HepG2 (cell line): ENCODE data around the gene PDGFB. TPM values are rescaled to one million over a fixed set of nuclear protein-coding genes. Genes with fewer than 3 reads are reported as not detected.

Source experiments
- CCAR2 ChIP-seq: fragments of 200-400 bp; formaldehyde crosslinking; optimal IDR thresholded peaks from 2 replicates; pipeline ENCODE3; 2018; ENCODE audit warnings: low read depth, mild to moderate bottlenecking, low read length, moderate library complexity
- HDAC2 ChIP-seq: sonication (generic); formaldehyde crosslinking; IDR thresholded peaks from 2 replicates; pipeline ENCODE4 v1.4.0; 2020; ENCODE audit warnings: missing genetic modification reagents
- HNF1A ChIP-seq, 2 experiments: sonication (generic) in 1 of 2; formaldehyde crosslinking in 1 of 2; IDR thresholded peaks; 2 replicates each; pipeline versions ENCODE4 v1.4.0 to v1.6.1; 2016 to 2020; ENCODE audit warnings: borderline replicate concordance in 1 of 2, low read depth in 1 of 2, mild to moderate bottlenecking in 1 of 2, missing genetic modification reagents in 1 of 2
- IKZF4 ChIP-seq: sonication (generic); formaldehyde crosslinking; IDR thresholded peaks from 2 replicates; pipeline ENCODE4 v1.5.1; 2020; ENCODE audit warnings: borderline replicate concordance, mild to moderate bottlenecking, low read depth, missing genetic modification reagents; ENCODE audit errors: not compliant biosample characterization
- IRF9 ChIP-seq: sonication (generic); formaldehyde crosslinking; IDR thresholded peaks from 2 replicates; pipeline ENCODE4 v1.8.0; 2022; ENCODE audit warnings: missing genetic modification reagents, mild to moderate bottlenecking, borderline replicate concordance
- MIXL1 ChIP-seq: IDR thresholded peaks from 2 replicates; pipeline ENCODE4 v1.6.1; 2016
- MLLT10 ChIP-seq: sonication (generic); formaldehyde crosslinking; IDR thresholded peaks from 2 replicates; pipeline ENCODE4 v1.4.0; 2020; ENCODE audit warnings: missing genetic modification reagents
- MXI1 ChIP-seq: IDR thresholded peaks from 3 replicates; pipeline ENCODE4 v1.6.1; 2012; ENCODE audit warnings: low read depth, low read length, inconsistent platforms, borderline replicate concordance
- NAIF1 ChIP-seq: sonication (generic); formaldehyde crosslinking; IDR thresholded peaks from 2 replicates; pipeline ENCODE4 v1.5.0; 2020; ENCODE audit warnings: mild to moderate bottlenecking, missing genetic modification reagents, borderline replicate concordance
- PHF21A ChIP-seq: sonication (generic); formaldehyde crosslinking; IDR thresholded peaks from 2 replicates; pipeline ENCODE4 v1.5.0; 2020; ENCODE audit warnings: mild to moderate bottlenecking, missing genetic modification reagents
- PITX1 ChIP-seq: sonication (generic); formaldehyde crosslinking; IDR thresholded peaks from 2 replicates; pipeline ENCODE4 v1.5.1; 2020; ENCODE audit warnings: mild to moderate bottlenecking, missing genetic modification reagents
- PRMT3 ChIP-seq: sonication (generic); formaldehyde crosslinking; IDR thresholded peaks from 2 replicates; pipeline ENCODE4 v1.8.1; 2022; ENCODE audit warnings: low read depth, mild to moderate bottlenecking, moderate library complexity, missing genetic modification reagents, borderline replicate concordance
- PRPF4 ChIP-seq: fragments of 200-400 bp; formaldehyde crosslinking; IDR thresholded peaks from 2 replicates; pipeline ENCODE4 v1.6.1; 2016; ENCODE audit warnings: low read length, low read depth; ENCODE audit not compliant: poor library complexity, severe bottlenecking
- SALL1 ChIP-seq: sonication (generic); formaldehyde crosslinking; IDR thresholded peaks from 2 replicates; pipeline ENCODE4 v1.8.0; 2022; ENCODE audit warnings: mild to moderate bottlenecking, missing genetic modification reagents
- TBX2 ChIP-seq: sonication (generic); formaldehyde crosslinking; IDR thresholded peaks from 2 replicates; pipeline ENCODE4 v1.5.0; 2020; ENCODE audit warnings: missing genetic modification reagents, mild to moderate bottlenecking, borderline replicate concordance
- ZNF121 ChIP-seq: sonication (generic); formaldehyde crosslinking; IDR thresholded peaks from 2 replicates; pipeline ENCODE4 v1.5.0; 2020; ENCODE audit warnings: mild to moderate bottlenecking, missing genetic modification reagents
- ZNF275 ChIP-seq: sonication (generic); formaldehyde crosslinking; IDR thresholded peaks from 2 replicates; pipeline ENCODE4 v1.8.0; 2022; ENCODE audit warnings: missing genetic modification reagents, mild to moderate bottlenecking, inconsistent platforms, borderline replicate concordance
- ZNF431 ChIP-seq: sonication (generic); formaldehyde crosslinking; IDR thresholded peaks from 2 replicates; pipeline ENCODE4 v1.9.0; 2022; ENCODE audit warnings: missing genetic modification reagents, low read depth, mild to moderate bottlenecking, borderline replicate concordance
- ZNF605 ChIP-seq: sonication (generic); formaldehyde crosslinking; IDR thresholded peaks from 2 replicates; pipeline ENCODE4 v1.8.0; 2022; ENCODE audit warnings: mild to moderate bottlenecking, missing genetic modification reagents
- ZNF792 ChIP-seq: IDR thresholded peaks from 2 replicates; pipeline ENCODE4 v1.6.1; 2016
- polyA plus RNA-seq, 8 experiments: library from polyadenylated mRNA; depleted of rRNA in 3 of 8; stranded (reverse) in 7 of 8; unstranded in 1 of 8; fragments of >200 nt; fragmentation: Illumina TruSeq in 4 of 8; extraction: Trizol in 4 of 8; gene quantifications; 2 replicates each; pipeline versions ENCODE4 v1.2.1 to v1.2.3, GENCODE V29; 2011 to 2016; ENCODE audit warnings: low read depth in 4 of 8, missing spikeins in 1 of 8, mixed read lengths in 1 of 8; ENCODE audit not compliant: insufficient read depth in 1 of 8
- total RNA-seq, 5 experiments: library from RNA; depleted of rRNA; stranded (reverse); fragments of >200 nt; fragmentation: Illumina TruSeq; extraction: Trizol; gene quantifications; 2 replicates each; pipeline ENCODE4 v1.2.3, GENCODE V29; 2016; ENCODE audit warnings: low read depth in 1 of 5

The PDGFB gene
- total and polyA plus RNA-seq, 2 of the 13 experiments (the other 11 are each of a cell fraction or from before 2014, with no cell fraction given): 1.4 to 10.1 TPM

- TF ChIP-seq IRF9 (CRISPR knock-in tag) (peak; percentile 27; the same call in 1 of the 2 replicates), HNF1A (IDR thresholded peaks at IDR 0.05; ENCODE audit: low read depth) (no peak), HNF1A (CRISPR knock-in tag; IDR thresholded peaks at IDR 0.05; ENCODE audit: borderline replicate concordance) (peak; percentile 61; the same call in 1 of the 2 replicates), MIXL1 (peak; percentile 36; the same call in 1 of the 2 replicates), MLLT10 (CRISPR knock-in tag) (no peak), MXI1 (peak; percentile 33; the same call in 1 of the 3 replicates), HDAC2 (CRISPR knock-in tag) (peak; percentile 62), PRPF4 (no peak), SALL1 (CRISPR knock-in tag) (peak; percentile 90), PHF21A (CRISPR knock-in tag) (peak; percentile 54), IKZF4 (CRISPR knock-in tag) (no peak), ZNF121 (CRISPR knock-in tag) (no peak), ZNF275 (CRISPR knock-in tag) (no peak), TBX2 (CRISPR knock-in tag) (peak; percentile 64; the same call in 1 of the 2 replicates), ZNF431 (CRISPR knock-in tag) (0 out of 2 replicates have a peak, but pooled peaks have one; percentile 64), NAIF1 (no peak), ZNF792 (CRISPR knock-in tag) (peak; percentile 90), ZNF605 (CRISPR knock-in tag) (peak; percentile 82), PITX1 (CRISPR knock-in tag) (peak; percentile 20; the same call in 1 of the 2 replicates), CCAR2 (no peak), PRMT3 (CRISPR knock-in tag) (no peak)
Measured at GRCh38 chr22:39292561-39293074, 47.8 kb upstream of the PDGFB start (continued).
